Fibroblast of villous mesenchyme (primary cell): ENCODE results near the gene MUC5AC. TPM values are rescaled to one million over a fixed set of nuclear protein-coding genes. Genes with fewer than 3 reads are reported as not detected.
"Not testable (repeated sequence)": the region's sequence is repeated elsewhere in the genome, so short reads cannot be mapped to it uniquely, and the experiment has no call there.

Experiments
- DNase-seq: peaks from one replicate; pipeline ENCODE4 v3.0.0-alpha.2; 2010; ENCODE audit warnings: low read depth
- H3K4me3 ChIP-seq: 2 replicates; pipeline ENCODE4 v1.5.1; 2011; ENCODE audit warnings: low read depth, mild to moderate bottlenecking, low read length
- total RNA-seq: library from RNA; depleted of rRNA; stranded (reverse); fragments of >200 nt; gene quantifications from 2 replicates; pipeline ENCODE4 v1.2.3, GENCODE V29; 2012
- TF ChIP-seq, protein P1 (sequence below): IDR thresholded peaks from 2 replicates; pipeline ENCODE4 v1.5.1; 2012; ENCODE audit warnings: low read depth, mild to moderate bottlenecking, low read length; ENCODE audit not compliant: insufficient read depth

The MUC5AC gene
- total RNA-seq, 1 donor: not detected

DNA sequence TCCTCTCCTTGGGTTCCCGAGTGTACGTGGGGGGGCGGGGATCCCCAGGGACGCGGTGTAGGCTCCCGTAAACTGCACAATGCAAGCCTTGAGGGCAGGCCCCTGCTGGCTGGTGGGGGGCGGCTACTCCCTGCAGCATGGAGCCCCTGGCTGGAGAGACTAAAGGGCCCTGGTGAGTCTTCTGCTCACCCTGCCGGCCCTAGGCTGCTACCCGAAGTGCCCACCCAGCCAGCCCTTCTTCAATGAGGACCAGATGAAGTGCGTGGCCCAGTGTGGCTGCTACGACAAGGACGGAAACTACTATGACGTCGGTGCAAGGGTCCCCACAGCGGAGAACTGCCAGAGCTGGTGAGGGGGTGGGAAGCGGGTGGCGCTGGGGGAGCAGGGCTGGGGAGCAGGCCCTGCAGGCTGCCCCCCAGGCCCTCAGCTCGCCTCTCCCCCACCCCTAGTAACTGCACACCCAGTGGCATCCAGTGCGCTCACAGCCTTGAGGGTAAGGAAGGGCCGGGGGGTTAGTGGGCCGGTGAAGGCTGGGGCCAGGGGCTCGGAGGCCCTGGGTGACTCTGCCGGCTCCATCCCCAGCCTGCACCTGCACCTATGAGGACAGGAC lies 81.9 kb downstream of the MUC5AC start:
- TF ChIP-seq, protein P1, sequence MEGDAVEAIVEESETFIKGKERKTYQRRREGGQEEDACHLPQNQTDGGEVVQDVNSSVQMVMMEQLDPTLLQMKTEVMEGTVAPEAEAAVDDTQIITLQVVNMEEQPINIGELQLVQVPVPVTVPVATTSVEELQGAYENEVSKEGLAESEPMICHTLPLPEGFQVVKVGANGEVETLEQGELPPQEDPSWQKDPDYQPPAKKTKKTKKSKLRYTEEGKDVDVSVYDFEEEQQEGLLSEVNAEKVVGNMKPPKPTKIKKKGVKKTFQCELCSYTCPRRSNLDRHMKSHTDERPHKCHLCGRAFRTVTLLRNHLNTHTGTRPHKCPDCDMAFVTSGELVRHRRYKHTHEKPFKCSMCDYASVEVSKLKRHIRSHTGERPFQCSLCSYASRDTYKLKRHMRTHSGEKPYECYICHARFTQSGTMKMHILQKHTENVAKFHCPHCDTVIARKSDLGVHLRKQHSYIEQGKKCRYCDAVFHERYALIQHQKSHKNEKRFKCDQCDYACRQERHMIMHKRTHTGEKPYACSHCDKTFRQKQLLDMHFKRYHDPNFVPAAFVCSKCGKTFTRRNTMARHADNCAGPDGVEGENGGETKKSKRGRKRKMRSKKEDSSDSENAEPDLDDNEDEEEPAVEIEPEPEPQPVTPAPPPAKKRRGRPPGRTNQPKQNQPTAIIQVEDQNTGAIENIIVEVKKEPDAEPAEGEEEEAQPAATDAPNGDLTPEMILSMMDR: no peak
- H3K4me3 ChIP-seq: no peak overlapping the region
- DNase-seq: no peak

DNA sequence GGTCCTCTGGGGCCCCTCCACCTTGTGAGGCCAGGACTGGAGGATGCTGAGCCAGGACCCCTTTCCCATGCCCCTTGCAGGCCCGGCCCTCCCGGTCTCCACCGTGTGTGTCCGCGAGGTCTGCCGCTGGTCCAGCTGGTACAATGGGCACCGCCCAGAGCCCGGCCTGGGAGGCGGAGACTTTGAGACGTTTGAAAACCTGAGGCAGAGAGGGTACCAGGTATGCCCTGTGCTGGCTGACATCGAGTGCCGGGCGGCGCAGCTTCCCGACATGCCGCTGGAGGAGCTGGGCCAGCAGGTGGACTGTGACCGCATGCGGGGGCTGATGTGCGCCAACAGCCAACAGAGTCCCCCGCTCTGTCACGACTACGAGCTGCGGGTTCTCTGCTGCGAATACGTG lies 83.0 kb downstream of the MUC5AC start:
- DNase-seq: no peak
- no peak overlapping the region for H3K4me3 ChIP-seq
- TF ChIP-seq, protein P1: no peak

DNA sequence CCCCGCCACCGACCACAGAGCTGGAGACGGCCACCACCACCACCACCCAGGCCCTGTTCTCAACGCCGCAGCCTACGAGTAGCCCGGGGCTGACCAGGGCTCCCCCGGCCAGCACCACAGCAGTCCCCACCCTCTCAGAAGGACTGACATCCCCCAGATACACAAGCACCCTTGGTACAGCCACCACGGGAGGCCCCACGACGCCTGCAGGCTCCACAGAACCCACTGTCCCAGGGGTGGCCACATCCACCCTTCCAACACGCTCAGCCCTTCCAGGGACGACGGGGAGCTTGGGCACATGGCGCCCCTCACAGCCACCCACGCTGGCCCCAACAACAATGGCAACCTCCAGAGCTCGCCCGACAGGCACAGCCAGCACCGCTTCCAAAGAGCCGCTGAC lies 84.0 kb downstream of the MUC5AC start:
- no peak for DNase-seq
- TF ChIP-seq, protein P1: no peak

DNA sequence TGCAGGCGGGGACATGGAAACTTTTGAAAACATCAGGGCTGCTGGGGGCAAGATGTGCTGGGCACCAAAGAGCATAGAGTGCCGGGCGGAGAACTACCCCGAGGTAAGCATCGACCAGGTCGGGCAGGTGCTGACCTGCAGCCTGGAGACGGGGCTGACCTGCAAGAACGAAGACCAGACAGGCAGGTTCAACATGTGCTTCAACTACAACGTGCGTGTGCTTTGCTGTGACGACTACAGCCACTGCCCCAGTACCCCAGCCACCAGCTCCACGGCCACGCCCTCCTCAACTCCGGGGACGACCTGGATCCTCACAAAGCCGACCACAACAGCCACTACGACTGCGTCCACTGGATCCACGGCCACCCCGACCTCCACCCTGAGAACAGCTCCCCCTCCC lies 84.5 kb downstream of the MUC5AC start:
- no peak overlapping the region for H3K4me3 ChIP-seq
- no peak for DNase-seq
- TF ChIP-seq, protein P1: no peak

More for the DNA sequence above, 84.0 kb downstream of the MUC5AC start:
- no peak overlapping the region for H3K4me3 ChIP-seq

DNA sequence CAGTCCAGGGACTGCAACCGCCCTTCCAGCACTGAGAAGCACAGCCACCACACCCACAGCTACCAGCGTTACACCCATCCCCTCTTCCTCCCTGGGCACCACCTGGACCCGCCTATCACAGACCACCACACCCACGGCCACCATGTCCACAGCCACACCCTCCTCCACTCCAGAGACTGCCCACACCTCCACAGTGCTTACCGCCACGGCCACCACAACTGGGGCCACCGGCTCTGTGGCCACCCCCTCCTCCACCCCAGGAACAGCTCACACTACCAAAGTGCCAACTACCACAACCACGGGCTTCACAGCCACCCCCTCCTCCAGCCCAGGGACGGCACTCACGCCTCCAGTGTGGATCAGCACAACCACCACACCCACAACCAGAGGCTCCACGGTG lies 85.0 kb downstream of the MUC5AC start:
- not testable (repeated sequence) for H3K4me3 ChIP-seq, DNase-seq

DNA sequence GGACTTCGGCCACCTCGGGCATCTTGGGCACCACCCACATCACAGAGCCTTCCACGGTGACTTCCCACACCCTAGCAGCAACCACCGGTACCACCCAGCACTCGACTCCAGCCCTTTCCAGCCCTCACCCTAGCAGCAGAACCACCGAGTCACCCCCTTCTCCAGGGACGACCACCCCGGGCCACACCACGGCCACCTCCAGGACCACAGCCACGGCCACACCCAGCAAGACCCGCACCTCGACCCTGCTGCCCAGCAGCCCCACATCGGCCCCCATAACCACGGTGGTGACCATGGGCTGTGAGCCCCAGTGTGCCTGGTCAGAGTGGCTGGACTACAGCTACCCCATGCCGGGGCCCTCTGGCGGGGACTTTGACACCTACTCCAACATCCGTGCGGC lies 85.8 kb downstream of the MUC5AC start:
- not testable (repeated sequence) for H3K4me3 ChIP-seq, DNase-seq

DNA sequence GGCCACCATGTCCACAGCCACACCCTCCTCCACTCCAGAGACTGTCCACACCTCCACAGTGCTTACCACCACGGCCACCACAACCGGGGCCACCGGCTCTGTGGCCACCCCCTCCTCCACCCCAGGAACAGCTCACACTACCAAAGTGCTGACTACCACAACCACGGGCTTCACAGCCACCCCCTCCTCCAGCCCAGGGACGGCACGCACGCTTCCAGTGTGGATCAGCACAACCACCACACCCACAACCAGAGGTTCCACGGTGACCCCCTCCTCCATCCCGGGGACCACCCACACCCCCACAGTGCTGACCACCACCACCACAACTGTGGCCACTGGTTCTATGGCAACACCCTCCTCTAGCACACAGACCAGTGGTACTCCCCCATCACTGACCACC lies 86.8 kb downstream of the MUC5AC start:
- H3K4me3 ChIP-seq, DNase-seq: not testable (repeated sequence)

DNA sequence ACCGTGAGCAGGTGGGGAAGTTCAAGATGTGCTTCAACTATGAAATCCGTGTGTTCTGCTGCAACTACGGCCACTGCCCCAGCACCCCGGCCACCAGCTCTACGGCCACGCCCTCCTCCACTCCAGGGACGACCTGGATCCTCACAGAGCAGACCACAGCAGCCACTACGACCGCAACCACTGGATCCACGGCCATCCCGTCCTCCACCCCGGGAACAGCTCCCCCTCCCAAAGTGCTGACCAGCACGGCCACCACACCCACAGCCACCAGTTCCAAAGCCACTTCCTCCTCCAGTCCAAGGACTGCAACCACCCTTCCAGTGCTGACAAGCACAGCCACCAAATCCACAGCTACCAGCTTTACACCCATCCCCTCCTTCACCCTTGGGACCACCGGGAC lies 88.0 kb downstream of the MUC5AC start:
- H3K4me3 ChIP-seq, DNase-seq: not testable (repeated sequence)

DNA sequence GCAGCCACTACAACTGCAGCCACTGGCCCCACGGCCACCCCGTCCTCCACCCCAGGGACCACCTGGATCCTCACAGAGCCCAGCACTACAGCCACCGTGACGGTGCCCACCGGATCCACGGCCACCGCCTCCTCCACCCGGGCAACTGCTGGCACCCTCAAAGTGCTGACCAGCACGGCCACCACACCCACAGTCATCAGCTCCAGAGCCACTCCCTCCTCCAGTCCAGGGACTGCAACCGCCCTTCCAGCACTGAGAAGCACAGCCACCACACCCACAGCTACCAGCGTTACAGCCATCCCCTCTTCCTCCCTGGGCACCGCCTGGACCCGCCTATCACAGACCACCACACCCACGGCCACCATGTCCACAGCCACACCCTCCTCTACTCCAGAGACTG lies 88.5 kb downstream of the MUC5AC start:
- not testable (repeated sequence) for DNase-seq

DNA sequence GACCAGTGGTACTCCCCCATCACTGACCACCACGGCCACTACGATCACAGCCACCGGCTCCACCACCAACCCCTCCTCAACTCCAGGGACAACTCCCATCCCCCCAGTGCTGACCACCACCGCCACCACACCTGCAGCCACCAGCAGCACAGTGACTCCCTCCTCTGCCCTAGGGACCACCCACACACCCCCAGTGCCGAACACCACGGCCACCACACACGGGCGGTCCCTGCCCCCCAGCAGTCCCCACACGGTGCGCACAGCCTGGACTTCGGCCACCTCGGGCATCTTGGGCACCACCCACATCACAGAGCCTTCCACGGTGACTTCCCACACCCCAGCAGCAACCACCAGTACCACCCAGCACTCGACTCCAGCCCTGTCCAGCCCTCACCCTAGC lies 89.3 kb downstream of the MUC5AC start:
- DNase-seq, H3K4me3 ChIP-seq: not testable (repeated sequence)

More for the DNA sequence above, 88.5 kb downstream of the MUC5AC start:
- not testable (repeated sequence) for H3K4me3 ChIP-seq

DNA sequence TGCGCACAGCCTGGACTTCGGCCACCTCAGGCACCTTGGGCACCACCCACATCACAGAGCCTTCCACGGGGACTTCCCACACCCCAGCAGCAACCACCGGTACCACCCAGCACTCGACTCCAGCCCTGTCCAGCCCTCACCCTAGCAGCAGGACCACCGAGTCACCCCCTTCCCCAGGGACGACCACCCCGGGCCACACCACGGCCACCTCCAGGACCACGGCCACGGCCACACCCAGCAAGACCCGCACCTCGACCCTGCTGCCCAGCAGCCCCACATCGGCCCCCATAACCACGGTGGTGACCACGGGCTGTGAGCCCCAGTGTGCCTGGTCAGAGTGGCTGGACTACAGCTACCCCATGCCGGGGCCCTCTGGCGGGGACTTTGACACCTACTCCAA lies 91.2 kb downstream of the MUC5AC start:
- H3K4me3 ChIP-seq, DNase-seq: not testable (repeated sequence)

DNA sequence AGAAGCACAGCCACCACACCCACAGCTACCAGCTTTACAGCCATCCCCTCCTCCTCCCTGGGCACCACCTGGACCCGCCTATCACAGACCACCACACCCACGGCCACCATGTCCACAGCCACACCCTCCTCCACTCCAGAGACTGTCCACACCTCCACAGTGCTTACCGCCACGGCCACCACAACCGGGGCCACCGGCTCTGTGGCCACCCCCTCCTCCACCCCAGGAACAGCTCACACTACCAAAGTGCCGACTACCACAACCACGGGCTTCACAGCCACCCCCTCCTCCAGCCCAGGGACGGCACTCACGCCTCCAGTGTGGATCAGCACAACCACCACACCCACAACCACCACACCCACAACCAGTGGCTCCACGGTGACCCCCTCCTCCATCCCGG lies 92.7 kb downstream of the MUC5AC start:
- DNase-seq: not testable (repeated sequence)

More for the DNA sequence above, 92.7 kb downstream of the MUC5AC start:
- not testable (repeated sequence) for H3K4me3 ChIP-seq
